Heart left ventricle (tissue), 13 donors: ENCODE measurements around the gene IMP4.

Experiments used
- CTCF ChIP-seq, 12 donors: fragments of 200-600 bp; sonication (generic) in 4 of 12; IDR thresholded peaks; one replicate each; pipeline versions ENCODE4 v1.5.0 to v1.8.0; 2018 to 2022; ENCODE audit warnings: antibody characterized with exemption in 12 of 12, mild to moderate bottlenecking in 5 of 12
- POLR2A ChIP-seq, 2 donors: fragments of 450-650 bp; IDR thresholded peaks; one replicate each; pipeline ENCODE4 v1.6.1; 2017; ENCODE audit warnings: antibody characterized with exemption in 2 of 2, mild to moderate bottlenecking in 2 of 2, moderate library complexity in 2 of 2
- donor health status: ischemic (EF 13 %, LVEDD 7.1; RV severe dilation, severe dysfunction).
- donor health status: DM: no; HTN: yes; CAD: no.
- donor health status: DM: no; HTN: no; CAD: no.
- donor health status: ischemic (EF 25% LVEDD 6.9; RV normal size, moderate dysfunction).
- donor health status: ischemic (EF 25% LVEDD 5.7; RV mildly dilated, moderate dysfunction).
- donor health status: ischemic (EF 35%, LVEDD 5.7; RV mildly dilated, moderate dysfunction).
- donor health status: nonischemic (EF 11% LVEDD 7.7; RV severe dilation, severe dysfunction).
- donor health status: DM: yes; HTN: yes; CAD: no.
- donor health status: PGD.
- donor health status: ischemic (EF 29% LVEDD 5.4; RV normal size, mild dysfunction).
- donor health status: nonischemic (EF 23%, LVEDD 6.1; RV moderate dilation, normal function).

- TF ChIP-seq CTCF (IDR thresholded peaks at IDR 0.05): no peak
- TF ChIP-seq POLR2A (IDR thresholded peaks at IDR 0.05): no peak
These were observed 28.3 kb upstream of the IMP4 start for GRCh38 chr2:130314377-130314776.
